OCI-LY1 (cell line): ENCODE data around the gene OR2V1.
"Not testable (repeated sequence)": the region's sequence is repeated elsewhere in the genome, so short reads cannot be mapped to it uniquely, and the experiment has no call there.

Experiments used
- H2AFZ ChIP-seq: fragments of 200-600 bp; sonication (generic), shearing (Covaris generic); 2 replicates; pipeline ENCODE4 v1.6.0; 2014; ENCODE audit warnings: antibody characterized with exemption, mild to moderate bottlenecking, low read length
- H3F3A ChIP-seq: fragments of 200-600 bp; sonication (generic), shearing (Covaris generic); 2 replicates; pipeline ENCODE4 v1.6.0; 2014; ENCODE audit warnings: mild to moderate bottlenecking, antibody characterized with exemption, low read length, moderate library complexity; ENCODE audit not compliant: insufficient read depth
- H3K27ac ChIP-seq: fragments of 200-600 bp; sonication (generic); 2 replicates; pipeline ENCODE4 v1.5.1; 2014; ENCODE audit warnings: low read length, mixed run types, mild to moderate bottlenecking, low read depth; ENCODE audit not compliant: poor library complexity, severe bottlenecking
- H3K27me3 ChIP-seq: fragments of 200-600 bp; sonication (generic); 2 replicates; pipeline ENCODE4 v1.6.0; 2014; ENCODE audit warnings: antibody characterized with exemption, mild to moderate bottlenecking, low read length, moderate library complexity; ENCODE audit not compliant: insufficient read depth
- H3K36me3 ChIP-seq: fragments of 200-600 bp; sonication (generic); 2 replicates; pipeline ENCODE4 v1.6.1; 2014; ENCODE audit warnings: mild to moderate bottlenecking, antibody characterized with exemption, low read length, moderate library complexity, mixed read lengths; ENCODE audit not compliant: insufficient read depth
- H3K4me1 ChIP-seq: fragments of 200-600 bp; sonication (generic); 2 replicates; pipeline ENCODE4 v1.5.1; 2014; ENCODE audit warnings: mild to moderate bottlenecking, low read length, moderate library complexity; ENCODE audit not compliant: insufficient read depth, severe bottlenecking
- H3K4me2 ChIP-seq: fragments of 200-600 bp; sonication (generic), shearing (Covaris generic); 2 replicates; pipeline ENCODE4 v1.6.1; 2014; ENCODE audit warnings: low read length
- H3K4me3 ChIP-seq: fragments of 200-600 bp; sonication (generic); 2 replicates; pipeline ENCODE4 v1.5.1; 2014; ENCODE audit warnings: low read length, low read depth, mild to moderate bottlenecking, mixed read lengths; ENCODE audit not compliant: poor library complexity, severe bottlenecking
- H3K79me2 ChIP-seq: fragments of 200-600 bp; shearing (Covaris generic); 2 replicates; pipeline ENCODE4 v1.6.1; 2016; ENCODE audit warnings: mixed run types, low read length, mixed read lengths; ENCODE audit not compliant: insufficient read depth
- H3K9ac ChIP-seq: fragments of 200-600 bp; sonication (generic), shearing (Covaris generic); 2 replicates; pipeline ENCODE4 v1.6.1; 2014; ENCODE audit warnings: mild to moderate bottlenecking, low read length, mixed read lengths
- H3K9me2 ChIP-seq: fragments of 200-600 bp; sonication (generic), shearing (Covaris generic); 2 replicates; pipeline ENCODE4 v1.6.1; 2014; ENCODE audit warnings: low read depth, mild to moderate bottlenecking, low read length, mixed read lengths
- H3K9me3 ChIP-seq: fragments of 200-600 bp; shearing (Covaris generic); 2 replicates; pipeline ENCODE4 v1.6.1; 2014; ENCODE audit warnings: low read length, mixed read lengths
- H4K20me1 ChIP-seq: fragments of 200-600 bp; sonication (generic), shearing (Covaris generic); 2 replicates; pipeline ENCODE4 v1.6.0; 2016; ENCODE audit warnings: mild to moderate bottlenecking, low read length; ENCODE audit not compliant: insufficient read depth
- CTCF ChIP-seq: fragments of 200-600 bp; sonication (generic), shearing (Covaris generic); IDR thresholded peaks from 2 replicates; pipeline ENCODE4 v1.5.1; 2017; ENCODE audit warnings: mild to moderate bottlenecking, antibody characterized with exemption, low read length, moderate library complexity, mixed read lengths
- EZH2 ChIP-seq: fragments of 200-600 bp; sonication (generic), shearing (Covaris generic); IDR thresholded peaks from 2 replicates; pipeline ENCODE4 v1.8.0; 2017; ENCODE audit warnings: borderline replicate concordance, mixed run types, mild to moderate bottlenecking, antibody characterized with exemption, low read length, moderate library complexity, mixed read lengths

The OR2V1 gene

DNA sequence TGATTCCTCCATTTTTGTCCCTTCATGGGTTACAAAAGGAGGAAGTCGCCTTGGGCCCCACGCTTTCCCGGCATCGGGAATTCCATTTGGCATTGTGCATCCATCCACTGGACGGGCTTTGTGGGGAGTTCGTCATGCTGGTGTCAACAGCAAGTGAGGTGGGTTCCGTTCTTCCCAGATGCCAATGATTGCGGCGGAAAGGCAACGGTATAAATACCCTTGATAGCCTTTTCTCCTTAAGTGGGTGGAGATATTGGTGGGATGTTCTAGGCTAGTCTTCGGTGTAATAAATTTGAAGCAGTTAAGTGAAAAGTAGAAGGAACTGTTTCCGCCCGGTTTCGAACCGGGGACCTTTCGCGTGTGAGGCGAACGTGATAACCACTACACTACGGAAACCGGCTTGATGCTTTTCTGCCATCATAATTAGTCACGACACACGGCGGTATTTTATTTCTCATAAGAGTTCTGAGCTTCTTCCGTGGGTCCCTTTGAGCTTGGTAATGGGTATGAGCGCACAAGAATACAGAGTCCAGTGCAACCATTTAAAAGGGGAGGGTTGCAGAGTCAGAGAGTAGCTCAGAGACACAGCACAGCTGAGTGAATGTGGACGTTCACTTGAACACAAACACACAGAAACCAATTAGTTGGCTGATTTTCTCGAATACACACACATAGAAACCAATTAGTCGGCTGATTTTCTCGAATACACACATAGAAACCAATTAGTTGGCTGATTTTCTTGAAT is 28.9 kb downstream of the OR2V1 start:
- H3K4me2 ChIP-seq, H3K9ac ChIP-seq, H3F3A ChIP-seq, H4K20me1 ChIP-seq, H3K4me3 ChIP-seq, H3K27ac ChIP-seq, H3K4me1 ChIP-seq, H2AFZ ChIP-seq, H3K79me2 ChIP-seq, H3K9me3 ChIP-seq, H3K27me3 ChIP-seq, H3K9me2 ChIP-seq, H3K36me3 ChIP-seq: not testable (repeated sequence)

- H3K27ac ChIP-seq, H4K20me1 ChIP-seq, H3K27me3 ChIP-seq, H3K9ac ChIP-seq, H3K9me3 ChIP-seq, H3F3A ChIP-seq, H3K4me1 ChIP-seq, H3K79me2 ChIP-seq, H3K36me3 ChIP-seq, H3K4me2 ChIP-seq, H2AFZ ChIP-seq, H3K4me3 ChIP-seq, H3K9me2 ChIP-seq: not testable (repeated sequence)
These were observed 29.8 kb downstream of the OR2V1 start for GRCh38 chr5:181101030-181101641.

- Histone ChIP-seq H3F3A (no peaks in the 10 kb centered on the region), H3K27ac (no peak overlapping the region), H3K9me2 (no peaks in the 10 kb centered on the region), H3K4me1 (no peaks in the 10 kb centered on the region), H3K36me3 (no peaks in the 10 kb centered on the region), H2AFZ (no peak overlapping the region), H4K20me1 (no peaks in the 10 kb centered on the region), H3K4me2 (no peak overlapping the region), H3K9ac (no peak overlapping the region), H3K79me2 (no peaks in the 10 kb centered on the region), H3K9me3 (no peaks in the 10 kb centered on the region), H3K27me3 (no peaks in the 10 kb centered on the region), H3K4me3 (no peak overlapping the region)
- no peak for TF ChIP-seq CTCF
- TF ChIP-seq EZH2, result no peak
These were observed 30.7 kb downstream of the OR2V1 start for GRCh38 chr5:181100121-181100875.

GRCh38 chr5:181099602-181100086 is 31.3 kb downstream of the OR2V1 start:
- Histone ChIP-seq H3K27ac (no peak overlapping the region), H2AFZ (no peak overlapping the region), H3K4me3 (no peak overlapping the region), H3K79me2 (no peaks in the 10 kb centered on the region), H3K27me3 (no peaks in the 10 kb centered on the region), H3K9me3 (no peaks in the 10 kb centered on the region), H3K9ac (no peak overlapping the region), H3K9me2 (no peaks in the 10 kb centered on the region), H3K4me1 (no peaks in the 10 kb centered on the region), H3F3A (no peaks in the 10 kb centered on the region), H4K20me1 (no peaks in the 10 kb centered on the region), H3K36me3 (no peaks in the 10 kb centered on the region), H3K4me2 (no peak overlapping the region)
- TF ChIP-seq CTCF (no peak), EZH2 (no peak)
